DMS153 (cell line): Measurements from ENCODE around the gene CRYGN.

Source experiments
- DNase-seq: peaks from one replicate; lab custom pipeline; 2025; lab: John Stamatoyannopoulos, UW

Gene CRYGN

DNA sequence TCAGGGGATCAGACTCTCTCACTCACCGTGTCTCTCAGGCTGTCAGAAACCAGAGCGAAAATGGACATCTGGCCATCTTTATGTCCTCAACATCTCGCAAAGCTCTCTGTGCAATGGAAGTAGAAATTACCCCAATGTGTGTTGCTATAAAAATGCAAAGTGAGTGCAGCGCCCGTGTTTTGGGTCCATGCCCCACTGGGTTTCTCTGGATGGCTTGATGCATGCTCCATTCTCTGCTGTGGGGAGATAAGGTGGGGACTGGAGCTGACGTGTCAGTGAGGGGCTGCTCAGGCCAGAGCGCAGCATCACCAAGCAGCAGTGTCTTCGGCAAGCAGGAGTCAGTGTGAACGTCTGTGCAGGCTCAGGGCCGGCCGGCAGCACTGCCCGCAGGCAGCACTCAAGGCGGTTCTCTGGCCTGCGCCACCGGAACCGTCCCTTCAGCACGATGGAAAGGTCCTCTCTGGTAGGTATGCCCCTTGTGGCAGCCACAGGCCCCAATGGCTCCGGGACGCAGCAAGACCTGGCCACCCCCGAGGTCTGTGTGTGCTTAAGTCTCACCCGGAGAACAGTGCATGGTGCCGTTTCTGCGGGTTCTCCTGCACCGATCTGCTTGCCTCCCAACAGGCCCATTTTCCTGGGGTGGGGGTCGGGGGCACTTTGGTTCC is 60.3 kb downstream of the CRYGN start:
- DNase-seq = no peak

DNA sequence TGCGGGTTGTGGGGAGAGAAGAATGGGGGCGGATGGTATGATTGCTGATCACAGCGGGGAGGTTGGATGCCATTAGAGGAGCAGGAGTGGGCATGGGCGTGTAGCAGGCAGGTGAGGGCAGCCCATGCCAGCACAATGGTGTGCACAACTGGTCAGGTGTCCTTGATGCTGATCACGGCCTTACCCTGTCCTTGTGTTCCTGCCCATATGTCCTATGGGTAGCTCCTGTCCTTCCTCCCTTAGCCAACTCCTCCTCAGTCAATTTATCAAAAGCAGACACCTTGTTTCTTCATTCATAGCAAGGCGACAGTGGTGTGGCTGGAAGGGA is 60.8 kb downstream of the CRYGN start:
- no peak for DNase-seq
